GM12878 (cell line): ENCODE data around the gene TTLL13. TPM values are rescaled to one million over a fixed set of nuclear protein-coding genes. Genes with fewer than 3 reads are reported as not detected.

Experiments
- ATAC-seq: fragments of 200-7000 bp; cut with Tn5 transposase; 3 replicates; pipeline ENCODE4 v1.9.1; 2020; ENCODE audit warnings: mild to moderate bottlenecking, moderate library complexity
- BruUV-seq: library from RNA; stranded (reverse); fragments of 400-500 nt; replicated peaks from 2 replicates; lab custom pipeline; 2021; lab: Mats Ljungman, UMichigan
- CTCF ChIA-PET: fragments of 300-600 bp; sonication (Branson Sonifier 250); formaldehyde crosslinking; extraction: SDS; loops from one replicate; lab custom pipeline; 2021; ENCODE audit warnings: inconsistent platforms; lab: Yijun Ruan, JAX
- POLR2A ChIA-PET: fragments of 350-600 bp; formaldehyde crosslinking; extraction: SDS; loops from one replicate; lab custom pipeline; 2021; ENCODE audit warnings: inconsistent platforms; lab: Charles Lee
- RAD21 ChIA-PET: fragments of 300-600 bp; sonication (Branson Sonifier 250); formaldehyde crosslinking; loops from one replicate; lab custom pipeline; 2023; ENCODE audit warnings: antibody characterized with exemption; ENCODE audit not compliant: unreplicated experiment; lab: Charles Lee
- SMC1A ChIA-PET: fragments of 300-600 bp; sonication (Branson Sonifier 250); formaldehyde crosslinking; loops from one replicate; lab custom pipeline; 2023; ENCODE audit not compliant: unreplicated experiment, uncharacterized antibody; lab: Charles Lee
- DNase-seq: peaks from one replicate; pipeline ENCODE4 v3.0.0-alpha.2; 2011; ENCODE audit warnings: low read depth, low spot score
- FAIRE-seq: peaks from 3 replicates; lab custom pipeline; 2011; peaks lifted over from hg19 to GRCh38; lab: Jason Lieb, UNC
- H2AFZ ChIP-seq: 2 replicates; pipeline ENCODE4 v1.6.0; 2011; ENCODE audit warnings: low read depth, low read length, control low read depth; ENCODE audit not compliant: control insufficient read depth
- H3K27ac ChIP-seq: 2 replicates; pipeline ENCODE4 v1.5.1; 2011; ENCODE audit warnings: control low read depth; ENCODE audit not compliant: control insufficient read depth, insufficient read depth
- H3K27me3 ChIP-seq, 2 experiments: replicated peaks in 1 of 2; 2 replicates each; pipeline versions ENCODE4 v1.6.0 to v1.6.1; 2011; ENCODE audit warnings: low read length in 1 of 2; ENCODE audit not compliant: control insufficient read depth in 2 of 2, insufficient read depth in 2 of 2
- H3K36me3 ChIP-seq, 2 experiments: 2 replicates each; pipeline ENCODE4 v1.5.1; 2011; ENCODE audit warnings: low read length in 1 of 2; ENCODE audit not compliant: control insufficient read depth in 2 of 2, insufficient read depth in 2 of 2
- H3K4me1 ChIP-seq: 2 replicates; pipeline ENCODE4 v1.6.1; 2011; ENCODE audit warnings: mild to moderate bottlenecking, low read length, moderate library complexity, mixed read lengths; ENCODE audit not compliant: control insufficient read depth, insufficient read depth
- H3K4me2 ChIP-seq: 2 replicates; pipeline ENCODE4 v1.6.0; 2011; ENCODE audit warnings: control low read depth; ENCODE audit not compliant: control insufficient read depth, insufficient read depth
- H3K4me3 ChIP-seq: fragments of 200-600 bp; sonication (generic); 2 replicates; pipeline ENCODE4 v1.5.1; 2016
- H3K79me2 ChIP-seq: 2 replicates; pipeline ENCODE4 v1.6.0; 2011; ENCODE audit warnings: low read length; ENCODE audit not compliant: control insufficient read depth, insufficient read depth
- H3K9ac ChIP-seq: 2 replicates; pipeline ENCODE4 v1.8.0; 2011; ENCODE audit warnings: low read length, control low read depth, mixed read lengths; ENCODE audit not compliant: control insufficient read depth, insufficient read depth
- H3K9me3 ChIP-seq: replicated peaks from 3 replicates; pipeline ENCODE4 v1.5.1; 2011; ENCODE audit warnings: mild to moderate bottlenecking, low read length; ENCODE audit not compliant: control insufficient read depth, insufficient read depth
- H4K20me1 ChIP-seq: 2 replicates; pipeline ENCODE4 v1.6.0; 2011; ENCODE audit not compliant: control insufficient read depth, insufficient read depth
- CBX5 ChIP-seq: sonication (generic); IDR thresholded peaks from 2 replicates; pipeline ENCODE4 v1.6.1; 2016; ENCODE audit warnings: low read depth, moderate library complexity, mild to moderate bottlenecking, inconsistent platforms
- MLLT1 ChIP-seq: fragments of 450-650 bp; IDR thresholded peaks from 2 replicates; pipeline ENCODE4 v1.6.1; 2016; ENCODE audit warnings: mild to moderate bottlenecking
- NKRF ChIP-seq: fragments of 450-650 bp; conservative IDR thresholded peaks from 2 replicates; pipeline ENCODE4 v1.6.1; 2017; ENCODE audit warnings: mild to moderate bottlenecking, moderate library complexity
- SMAD1 ChIP-seq: fragments of 450-650 bp; IDR thresholded peaks from 2 replicates; pipeline ENCODE4 v1.6.1; 2018; ENCODE audit warnings: mild to moderate bottlenecking, low read depth; ENCODE audit not compliant: partially characterized antibody
- SPI1 ChIP-seq: IDR thresholded peaks from 2 replicates; pipeline ENCODE4 v1.6.1; 2011; ENCODE audit warnings: low read depth, mild to moderate bottlenecking, low read length, moderate library complexity, borderline replicate concordance; ENCODE audit not compliant: insufficient read depth
- TARDBP ChIP-seq: IDR thresholded peaks from 2 replicates; pipeline ENCODE4 v1.6.1; 2016; ENCODE audit warnings: borderline replicate concordance
- ZNF687 ChIP-seq: fragments of 450-650 bp; IDR thresholded peaks from 2 replicates; pipeline ENCODE4 v1.6.1; 2017; ENCODE audit warnings: mild to moderate bottlenecking, moderate library complexity
- WGBS: methylation state at CpG from one replicate; pipeline ENCODE4 v1.1.6; 2016; ENCODE audit warnings: low lambda C conversion rate; ENCODE audit not compliant: insufficient replicate concordance, insufficient coverage; ENCODE audit errors: missing lambda C conversion rate; 5-methylcytosine and 5-hydroxymethylcytosine counted together
- in situ Hi-C: fragments of 300-500 bp; cut with MboI; formaldehyde crosslinking; loops from 9 replicates; pipeline ENCODE4 v1.14.3; 2018; ENCODE audit warnings: mixed read lengths
- intact Hi-C: fragments of 100-400 bp; cut with micrococcal nuclease; formaldehyde crosslinking; loops from one replicate; pipeline ENCODE4 v1.14.2; 2022; ENCODE audit not compliant: unreplicated experiment
- polyA plus RNA-seq, 11 experiments: library from polyadenylated mRNA; depleted of rRNA in 4 of 11; unstranded in 6 of 11; stranded (reverse) in 5 of 11; fragments of >200 nt; fragmentation: Nextera tagmentation in 4 of 11; fragmentation: Illumina TruSeq in 1 of 11; extraction: Ambion mirVana in 4 of 11; extraction: Trizol in 1 of 11; gene quantifications; 1 replicate in 1 of 11; 2 replicates in 10 of 11; pipeline versions ENCODE4 v1.2.1 to v1.2.3, GENCODE V29; 2011 to 2016; ENCODE audit warnings: inconsistent platforms in 2 of 11, missing spikeins in 2 of 11, low read depth in 1 of 11
- total RNA-seq, 4 experiments: library from RNA; depleted of rRNA in 3 of 4; stranded (reverse); fragments of >200 nt in 3 of 4; fragmentation: Illumina TruSeq in 1 of 4; extraction: Trizol in 1 of 4; gene quantifications; 2 replicates each; pipeline versions ENCODE4 v1.2.1 to v1.2.3, GENCODE V29; 2013 to 2021
- TF ChIP-seq, protein P1 (sequence below): IDR thresholded peaks from 2 replicates; pipeline ENCODE4 v1.6.1; 2011; ENCODE audit warnings: mild to moderate bottlenecking, low read depth, low read length, moderate library complexity; ENCODE audit not compliant: insufficient replicate concordance

The TTLL13 gene
- total and polyA plus RNA-seq, 10 of the 15 experiments (the other 5 are each of a cell fraction or from before 2014, with no cell fraction given), result 0.03 to 0.32 (median 0.13) TPM; not detected in 1

DNA sequence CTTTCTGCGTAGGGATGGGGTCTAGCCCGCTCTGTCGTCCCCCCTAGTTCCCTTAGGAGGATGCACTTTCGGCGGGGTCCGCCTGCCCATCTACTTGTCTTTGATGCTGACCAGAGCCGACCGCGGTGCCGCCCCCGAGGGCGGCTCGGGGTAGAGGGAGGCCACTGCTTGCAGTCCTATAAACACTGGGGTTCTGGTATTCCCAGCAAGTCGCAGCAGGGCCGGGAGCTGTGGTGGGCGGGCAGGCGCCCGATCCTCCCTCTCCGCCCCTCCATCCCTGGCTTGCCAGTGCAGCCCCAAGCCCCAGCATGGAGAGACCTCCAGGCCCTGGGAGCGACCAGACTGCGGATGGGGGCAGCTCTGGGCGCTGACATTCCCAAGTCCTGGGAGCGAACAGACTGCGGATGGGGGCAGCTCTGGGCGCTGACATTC, 47.4 kb upstream of the TTLL13 start (continued):
- TF ChIP-seq ZNF687 (no peak), SPI1 (no peak)

DNA sequence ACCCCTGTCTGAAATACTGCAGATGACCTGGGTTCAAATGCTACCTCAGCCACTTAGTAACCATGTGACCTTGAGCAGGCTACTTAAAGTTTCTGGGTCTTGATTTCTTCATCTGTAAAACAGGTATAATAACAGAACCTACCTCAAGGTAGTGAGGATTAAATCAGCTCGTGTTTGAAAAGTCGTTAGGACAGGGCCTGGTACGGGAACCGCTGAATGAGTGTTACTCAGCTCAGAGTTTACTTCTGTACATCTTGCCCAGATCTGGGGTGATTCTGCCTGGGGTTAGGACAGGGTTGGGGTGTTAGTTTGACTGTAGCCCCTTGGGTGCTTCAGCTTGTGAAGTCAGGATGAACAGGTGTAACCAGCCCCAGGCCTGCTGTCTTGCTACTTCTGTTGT, 46.4 kb upstream of the TTLL13 start:
- no peaks in the 10 kb centered on the region; the same call in 1 of the 2 replicates for H3K79me2 ChIP-seq
- no peak for TF ChIP-seq SMAD1
- TF ChIP-seq NKRF, result no peak
- peak; percentile 96 for TF ChIP-seq MLLT1
- no peak for TF ChIP-seq CBX5
- TF ChIP-seq, protein P1, sequence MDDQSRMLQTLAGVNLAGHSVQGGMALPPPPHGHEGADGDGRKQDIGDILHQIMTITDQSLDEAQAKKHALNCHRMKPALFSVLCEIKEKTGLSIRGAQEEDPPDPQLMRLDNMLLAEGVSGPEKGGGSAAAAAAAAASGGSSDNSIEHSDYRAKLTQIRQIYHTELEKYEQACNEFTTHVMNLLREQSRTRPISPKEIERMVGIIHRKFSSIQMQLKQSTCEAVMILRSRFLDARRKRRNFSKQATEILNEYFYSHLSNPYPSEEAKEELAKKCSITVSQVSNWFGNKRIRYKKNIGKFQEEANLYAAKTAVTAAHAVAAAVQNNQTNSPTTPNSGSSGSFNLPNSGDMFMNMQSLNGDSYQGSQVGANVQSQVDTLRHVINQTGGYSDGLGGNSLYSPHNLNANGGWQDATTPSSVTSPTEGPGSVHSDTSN, result no peak
- TF ChIP-seq TARDBP, result no peak

More for the DNA sequence above, 46.4 kb upstream of the TTLL13 start:
- no peak for ATAC-seq
- ChIA-PET POLR2A (interaction anchor here (0.9 to 7.0 kb wide), 8 partner anchors 12 to 39 kb away, joined by 3 to 101 read pairs (median 6); partner anchors contain the start of genes CIB1 and GDPGP1), CTCF (interaction anchor here (0.9 to 1.9 kb wide), 11 partner anchors 15 to 85 kb away, joined by 3 to 7 read pairs (median 3); partner anchors contain the start of gene CIB1), RAD21 (interaction anchor here (1.2 to 4.5 kb wide), 6 partner anchors 11 to 32 kb away, joined by 3 to 30 read pairs (median 10); no protein-coding TSS in a partner anchor), SMC1A (interaction anchor here (0.7 to 4.7 kb wide), 12 partner anchors 12 to 83 kb away, joined by 3 to 45 read pairs (median 4); no protein-coding TSS in a partner anchor)
- Histone ChIP-seq H3K9me3 (no peaks in the 10 kb centered on the region), H3K27ac (no peak overlapping the region), H4K20me1 (no peaks in the 10 kb centered on the region; the same call in 1 of the 2 replicates), H3K4me3 (no peak overlapping the region), H3K36me3 (no peaks in the 10 kb centered on the region; a peak in 1 of 4 replicates), H2AFZ (no peak overlapping the region), H3K4me2 (peak overlapping the region; percentile 82; the same call in 1 of the 2 replicates), H3K4me1 (peaks cover 14% of the 10 kb centered on the region), H3K27me3 (no peaks in the 10 kb centered on the region), H3K9ac (no peak overlapping the region)
- no peak for DNase-seq
- in situ Hi-C loops, result no loop called here
- FAIRE-seq, result no peak
- intact Hi-C loops, result loop anchor here (5.0 kb wide), 1 partner anchor 41 kb away; no protein-coding TSS in a partner anchor
- BruUV-seq, result no TSS peak
- over 99% methylated on average over 4 of the region's 4 CpGs for WGBS
